ENCODE measurements around the gene FBRSL1.

FBRSL1 gene

GRCh38 chr12:132476421-132476820 is 13.5 kb upstream of the FBRSL1 start:
- H3K4me3 ChIP-seq (replicated peaks; ENCODE audit: low read depth, low read length) = no peak overlapping the region
- no peak for DNase-seq (ENCODE audit: extremely low read depth, low read depth)
- TF ChIP-seq CTCF (IDR thresholded peaks at IDR 0.05; ENCODE audit: low read depth, low read length, missing control alignments) = no peak

- TF ChIP-seq CTCF (IDR thresholded peaks at IDR 0.05; ENCODE audit: low read depth, low read length, missing control alignments) = no peak
- H3K4me3 ChIP-seq (replicated peaks; ENCODE audit: low read depth, low read length) = no peak overlapping the region
- peak; percentile 2 for DNase-seq (ENCODE audit: extremely low read depth, low read depth)
Measured at GRCh38 chr12:132477017-132477702, 12.8 kb upstream of the FBRSL1 start.

- no peak overlapping the region for H3K4me3 ChIP-seq (replicated peaks; ENCODE audit: low read depth, low read length)
- no peak for DNase-seq (ENCODE audit: extremely low read depth, low read depth)
- no peak for TF ChIP-seq CTCF (IDR thresholded peaks at IDR 0.05; ENCODE audit: low read depth, low read length, missing control alignments)
Measured at GRCh38 chr12:132477703-132478432, 12.1 kb upstream of the FBRSL1 start.

GRCh38 chr12:132478433-132478803 is 11.5 kb upstream of the FBRSL1 start:
- no peak overlapping the region for H3K4me3 ChIP-seq (replicated peaks; ENCODE audit: low read depth, low read length)
- DNase-seq (ENCODE audit: extremely low read depth, low read depth) = no peak
- TF ChIP-seq CTCF (IDR thresholded peaks at IDR 0.05; ENCODE audit: low read depth, low read length, missing control alignments) = no peak

GRCh38 chr12:132478845-132479244 is 11.1 kb upstream of the FBRSL1 start:
- H3K4me3 ChIP-seq (replicated peaks; ENCODE audit: low read depth, low read length) = no peak overlapping the region
- TF ChIP-seq CTCF (IDR thresholded peaks at IDR 0.05; ENCODE audit: low read depth, low read length, missing control alignments) = peak; percentile 19
- no peak for DNase-seq (ENCODE audit: extremely low read depth, low read depth)

- TF ChIP-seq CTCF (IDR thresholded peaks at IDR 0.05; ENCODE audit: low read depth, low read length, missing control alignments) = no peak
- no peak overlapping the region for H3K4me3 ChIP-seq (replicated peaks; ENCODE audit: low read depth, low read length)
- no peak for DNase-seq (ENCODE audit: extremely low read depth, low read depth)
Measured at GRCh38 chr12:132479291-132479690, 10.7 kb upstream of the FBRSL1 start.
